ENCODE measurements around the gene DCAF5. TPM values are rescaled to one million over a fixed set of nuclear protein-coding genes. Genes with fewer than 3 reads are reported as not detected.
"Not testable (repeated sequence)": the region's sequence is repeated elsewhere in the genome, so short reads cannot be mapped to it uniquely, and the experiment has no call there.

The DCAF5 gene
- total RNA-seq, 4 donors from 2014 or later: 31.8 to 60.0 (median 38.5) TPM

GRCh38 chr14:69183735-69184134, 30.8 kb upstream of the DCAF5 start:
- no peak for TF ChIP-seq CTCF (IDR thresholded peaks at IDR 0.05)
- TF ChIP-seq POLR2A (IDR thresholded peaks at IDR 0.05): no peak
- intact Hi-C loops (cut with DNase I; ENCODE audit: low total_unique reads): no loop called here
- DNase-seq (ENCODE audit: low spot score in 2 of 2): no peak
- WGBS, 2 donors: 84 to 85% methylated on average over 4 of the region's 4 CpGs
- H3K4me3 ChIP-seq (ENCODE audit: low read depth, poor library complexity, severe bottlenecking): no peak overlapping the region

- H3K4me3 ChIP-seq (ENCODE audit: low read depth, poor library complexity, severe bottlenecking); DNase-seq (ENCODE audit: low spot score in 2 of 2); intact Hi-C loops (cut with DNase I; ENCODE audit: low total_unique reads): not testable (repeated sequence)
- WGBS, 2 donors: 100% methylated on average over 1 of the region's 1 CpG
Observed at GRCh38 chr14:69182580-69182979, 29.7 kb upstream of the DCAF5 start.

- TF ChIP-seq CTCF (IDR thresholded peaks at IDR 0.05) (no peak), POLR2A (IDR thresholded peaks at IDR 0.05) (no peak)
- H3K4me3 ChIP-seq (ENCODE audit: low read depth, poor library complexity, severe bottlenecking): no peak overlapping the region
- DNase-seq (ENCODE audit: low spot score in 2 of 2): no peak
- intact Hi-C loops (cut with DNase I; ENCODE audit: low total_unique reads): no loop called here
Observed at GRCh38 chr14:69181491-69181890, 28.6 kb upstream of the DCAF5 start.

- H3K4me3 ChIP-seq (ENCODE audit: low read depth, poor library complexity, severe bottlenecking): no peak overlapping the region
- intact Hi-C loops (cut with DNase I; ENCODE audit: low total_unique reads): no loop called here
- TF ChIP-seq POLR2A (IDR thresholded peaks at IDR 0.05): no peak
Observed at GRCh38 chr14:69175130-69175529, 22.2 kb upstream of the DCAF5 start.

GRCh38 chr14:69171569-69171968, 18.6 kb upstream of the DCAF5 start:
- intact Hi-C loops (cut with DNase I; ENCODE audit: low total_unique reads): no loop called here
- H3K4me3 ChIP-seq (ENCODE audit: low read depth, poor library complexity, severe bottlenecking): no peak overlapping the region
- TF ChIP-seq POLR2A (IDR thresholded peaks at IDR 0.05) (no peak), CTCF (IDR thresholded peaks at IDR 0.05) (no peak)
- DNase-seq (ENCODE audit: low spot score in 2 of 2): no peak
- 83 to 92% methylated on average over 2 of the region's 2 CpGs for WGBS, 2 donors

More at GRCh38 chr14:69175130-69175529, 22.2 kb upstream of the DCAF5 start:
- no peak for DNase-seq (ENCODE audit: low spot score in 2 of 2)

GRCh38 chr14:69170839-69171238, 17.9 kb upstream of the DCAF5 start:
- no peak for DNase-seq (ENCODE audit: low spot score in 2 of 2)
- intact Hi-C loops (cut with DNase I; ENCODE audit: low total_unique reads): no loop called here
- no peak for TF ChIP-seq POLR2A (IDR thresholded peaks at IDR 0.05)
- no peak for TF ChIP-seq CTCF (IDR thresholded peaks at IDR 0.05)
- WGBS, 2 donors: 57 to 61% methylated on average over 1 of the region's 1 CpG
- no peak overlapping the region for H3K4me3 ChIP-seq (ENCODE audit: low read depth, poor library complexity, severe bottlenecking)

GRCh38 chr14:69165787-69166186, 12.9 kb upstream of the DCAF5 start:
- WGBS, 2 donors: 85 to 92% methylated on average over 2 of the region's 2 CpGs
- H3K4me3 ChIP-seq (ENCODE audit: low read depth, poor library complexity, severe bottlenecking); DNase-seq (ENCODE audit: low spot score in 2 of 2); intact Hi-C loops (cut with DNase I; ENCODE audit: low total_unique reads): not testable (repeated sequence)
